GM18870 (cell line): Measurements from ENCODE around the gene EFHD2.
"Not testable (repeated sequence)": the region's sequence is repeated elsewhere in the genome, so short reads cannot be mapped to it uniquely, and the experiment has no call there.

Experiments used
- ATAC-seq: cut with Tn5 transposase; IDR thresholded peaks from one replicate; pipeline ENCODE4 v1.9.1; 2021; ENCODE audit warnings: moderate library complexity; ENCODE audit not compliant: unreplicated experiment

The EFHD2 gene

DNA sequence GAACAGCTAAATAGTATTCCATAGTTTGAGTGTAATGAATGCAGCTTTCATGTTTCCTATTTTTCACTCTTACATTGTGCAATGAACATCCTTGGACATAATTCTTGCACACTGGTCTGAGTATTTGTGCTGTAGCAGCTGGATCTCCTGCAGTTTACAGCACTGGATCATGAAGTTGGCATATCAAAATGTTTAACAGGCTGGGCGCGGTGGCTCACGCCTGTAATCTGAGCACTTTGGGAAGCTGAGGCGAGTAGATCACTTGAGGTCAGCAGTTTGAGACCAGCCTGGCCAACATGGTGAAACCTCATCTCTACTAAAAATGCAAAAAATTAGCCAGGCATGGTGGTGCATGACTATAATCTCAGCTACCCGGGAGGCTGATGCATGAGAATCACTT is 61.4 kb downstream of the EFHD2 start:
- ATAC-seq: not testable (repeated sequence)

DNA sequence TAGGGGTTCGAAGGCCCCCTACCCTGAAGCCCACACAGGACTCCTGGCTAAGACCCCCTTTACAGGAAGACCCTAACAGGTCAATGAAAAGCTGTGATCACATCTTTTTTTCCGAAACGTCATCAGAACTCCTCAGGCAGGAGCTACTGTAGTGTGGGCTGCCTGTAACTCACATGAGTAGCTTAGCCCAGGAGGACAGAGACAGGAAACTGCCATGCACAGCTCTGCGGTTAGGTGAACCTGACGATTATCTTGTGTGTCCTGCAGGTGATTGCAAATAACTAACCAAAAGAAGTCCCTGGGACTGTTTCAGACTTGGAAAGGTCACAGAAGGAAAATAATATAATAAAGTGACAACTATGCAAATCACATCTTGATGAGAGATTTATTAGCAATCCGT is 62.0 kb downstream of the EFHD2 start:
- not testable (repeated sequence) for ATAC-seq

DNA sequence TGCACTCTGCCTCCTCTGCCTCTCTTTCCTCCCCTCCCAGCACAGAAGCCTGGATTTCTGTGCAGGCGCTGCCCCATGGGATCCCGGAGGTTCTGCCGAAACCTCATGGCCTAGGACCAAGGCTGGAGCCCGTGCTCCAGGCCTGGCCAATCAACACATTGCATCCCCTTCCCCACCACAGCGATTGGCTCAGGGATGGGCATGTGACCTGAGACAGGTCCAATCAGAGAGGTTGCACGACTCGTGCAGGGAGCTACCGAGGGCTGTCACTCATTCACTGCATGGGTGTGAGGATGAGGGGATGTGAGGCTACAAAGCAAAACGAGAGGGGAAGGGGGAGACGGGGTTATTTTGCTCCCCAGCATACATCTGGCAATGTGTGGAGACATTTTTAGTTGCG is 62.9 kb downstream of the EFHD2 start:
- no peak for ATAC-seq

DNA sequence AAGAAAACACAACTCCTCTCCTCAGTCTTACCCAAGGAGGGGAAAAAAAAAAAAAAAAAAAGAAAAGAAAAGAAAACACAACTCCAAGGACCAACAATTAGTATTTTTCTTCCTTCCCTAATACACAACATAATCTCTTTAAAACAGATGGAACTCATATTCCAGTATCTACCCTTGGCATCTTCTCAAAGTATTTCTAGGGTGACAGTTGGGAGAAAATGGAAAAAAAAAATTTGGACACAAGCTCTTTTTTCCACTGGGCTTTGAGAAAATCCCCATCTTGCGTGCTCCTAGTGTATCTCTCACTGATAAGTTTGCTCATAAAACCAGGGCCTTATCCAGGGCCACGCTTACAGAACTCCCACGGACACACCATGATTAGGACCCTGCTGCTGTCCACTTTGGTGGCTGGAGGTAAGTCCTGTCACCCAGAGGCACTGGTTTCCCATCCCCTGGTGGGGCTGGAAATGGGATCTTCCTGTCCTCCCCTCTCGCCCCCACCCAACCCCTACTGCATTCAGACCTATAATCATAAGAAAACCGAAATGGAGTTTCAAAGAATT is 66.1 kb downstream of the EFHD2 start, which contains the start of gene CELA2B:
CELA2B (plus strand) TSS at position 353 of the 563 bp plus-strand sequence; CDS start at position 375, 22 bp downstream.
- no peak for ATAC-seq

DNA sequence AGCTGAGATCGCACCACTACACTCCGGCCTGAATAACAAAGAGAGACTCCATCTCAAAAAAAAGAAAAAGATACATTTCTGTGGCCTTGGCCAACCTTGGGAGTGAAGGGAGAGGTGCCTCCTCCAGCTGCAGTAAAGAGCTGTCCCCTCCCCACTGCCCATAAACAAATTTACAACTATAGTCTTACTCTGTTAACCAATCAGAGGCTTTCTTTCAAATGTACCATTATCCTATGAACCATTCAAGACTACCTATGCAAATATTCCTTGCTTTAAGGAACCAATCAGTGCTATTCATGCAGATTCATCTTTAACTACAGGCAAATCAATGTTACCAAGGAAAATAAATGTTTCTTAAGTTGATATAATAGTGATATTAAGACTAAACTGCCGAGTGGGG is 67.2 kb downstream of the EFHD2 start:
- ATAC-seq: no peak

DNA sequence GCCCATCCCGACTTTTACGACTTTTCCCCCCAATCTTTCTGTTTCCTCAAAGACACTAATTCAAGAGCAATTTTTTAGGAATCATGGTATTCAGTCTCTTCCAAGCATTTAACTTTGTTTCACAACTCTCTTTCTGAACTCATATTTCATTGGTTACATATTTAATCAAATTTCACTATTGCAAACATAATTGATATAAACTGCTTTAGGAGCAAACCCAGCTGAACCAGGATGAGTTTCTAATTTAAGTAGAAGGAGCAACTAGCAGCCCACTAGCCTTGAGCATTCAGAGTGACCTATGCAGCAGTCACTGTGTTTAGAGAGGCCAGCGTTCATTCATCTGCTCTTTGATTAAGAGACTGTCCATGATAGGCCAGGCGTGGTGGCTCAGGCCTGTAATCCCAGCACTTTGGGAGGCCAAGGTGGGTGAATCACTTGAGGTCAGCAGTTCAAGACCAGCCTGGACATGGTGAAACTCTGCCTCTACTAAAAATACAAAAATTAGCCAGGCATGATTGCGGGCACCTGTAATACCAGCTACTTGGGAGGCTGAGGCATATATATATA is 68.0 kb downstream of the EFHD2 start:
- no peak for ATAC-seq
